T-helper 1 cell treated with Interleukin-12 subunit alpha and Interleukin-12 subunit beta and Interleukin-4 antibody, amounts not matched to agents 30 μg/mL and 1 μg/mL, for 36 hours (primary cell): Measurements from ENCODE around the gene ZNF76.
"Not testable (repeated sequence)": the region's sequence is repeated elsewhere in the genome, so short reads cannot be mapped to it uniquely, and the experiment has no call there.

ENCODE experiments used
- H3K27ac Mint-ChIP-seq: one replicate; pipeline ENCODE4 v1.8.0; 2021; ENCODE audit warnings: mild to moderate bottlenecking, mixed read lengths
- H3K27me3 Mint-ChIP-seq: one replicate; pipeline ENCODE4 v1.8.0; 2021; ENCODE audit warnings: low read depth, mixed read lengths
- H3K36me3 Mint-ChIP-seq: one replicate; pipeline ENCODE4 v1.8.0; 2021; ENCODE audit warnings: low read depth, mixed read lengths
- H3K4me1 Mint-ChIP-seq: one replicate; pipeline ENCODE4 v1.8.0; 2021; ENCODE audit warnings: low read depth, mixed read lengths
- H3K4me3 Mint-ChIP-seq: one replicate; pipeline ENCODE4 v1.8.0; 2021; ENCODE audit warnings: mild to moderate bottlenecking, moderate library complexity, mixed read lengths
- H3K9me3 Mint-ChIP-seq: one replicate; pipeline ENCODE4 v1.8.0; 2021; ENCODE audit warnings: mixed read lengths

The ZNF76 gene

DNA sequence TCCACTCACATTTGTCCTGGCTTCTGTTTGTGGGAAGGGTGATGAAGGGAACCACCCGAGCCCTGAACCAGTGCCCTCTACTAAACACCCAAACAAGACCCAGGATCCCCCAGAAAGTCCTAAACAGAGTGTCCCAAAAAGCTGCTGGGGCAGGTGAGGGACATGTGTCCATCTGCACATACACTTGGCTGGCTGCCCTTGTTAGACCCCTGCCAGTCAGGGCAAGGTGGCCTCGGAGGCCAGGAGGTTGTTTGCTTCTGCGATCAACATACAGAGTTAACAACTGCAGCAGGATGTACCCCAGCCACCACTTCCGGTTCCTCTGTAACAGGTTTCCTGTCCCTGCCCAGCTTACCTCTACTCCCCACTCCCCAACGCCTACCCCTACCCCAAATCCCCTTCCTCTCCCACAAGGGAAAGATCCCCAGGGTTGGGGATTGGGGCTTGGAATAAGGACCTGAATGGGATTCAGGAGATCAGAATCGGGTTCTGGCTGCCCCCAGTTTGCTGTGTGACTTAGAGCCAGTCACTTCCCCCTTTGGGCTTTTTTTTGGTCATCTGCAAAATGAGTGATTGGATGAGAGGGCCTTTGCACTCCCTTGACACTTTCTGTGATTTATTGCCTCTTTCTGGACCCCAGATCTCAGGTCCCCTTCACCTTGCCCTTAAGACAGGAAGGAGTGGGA lies 52.0 kb downstream of the ZNF76 start:
- Mint-ChIP-seq H3K27me3 (no peaks in the 10 kb centered on the region), H3K27ac (peak overlapping the region; percentile 96), H3K4me1 (peaks cover 70% of the 10 kb centered on the region), H3K9me3 (no peaks in the 10 kb centered on the region), H3K4me3 (peak overlapping the region; percentile 78), H3K36me3 (peaks cover 77% of the 10 kb centered on the region)

DNA sequence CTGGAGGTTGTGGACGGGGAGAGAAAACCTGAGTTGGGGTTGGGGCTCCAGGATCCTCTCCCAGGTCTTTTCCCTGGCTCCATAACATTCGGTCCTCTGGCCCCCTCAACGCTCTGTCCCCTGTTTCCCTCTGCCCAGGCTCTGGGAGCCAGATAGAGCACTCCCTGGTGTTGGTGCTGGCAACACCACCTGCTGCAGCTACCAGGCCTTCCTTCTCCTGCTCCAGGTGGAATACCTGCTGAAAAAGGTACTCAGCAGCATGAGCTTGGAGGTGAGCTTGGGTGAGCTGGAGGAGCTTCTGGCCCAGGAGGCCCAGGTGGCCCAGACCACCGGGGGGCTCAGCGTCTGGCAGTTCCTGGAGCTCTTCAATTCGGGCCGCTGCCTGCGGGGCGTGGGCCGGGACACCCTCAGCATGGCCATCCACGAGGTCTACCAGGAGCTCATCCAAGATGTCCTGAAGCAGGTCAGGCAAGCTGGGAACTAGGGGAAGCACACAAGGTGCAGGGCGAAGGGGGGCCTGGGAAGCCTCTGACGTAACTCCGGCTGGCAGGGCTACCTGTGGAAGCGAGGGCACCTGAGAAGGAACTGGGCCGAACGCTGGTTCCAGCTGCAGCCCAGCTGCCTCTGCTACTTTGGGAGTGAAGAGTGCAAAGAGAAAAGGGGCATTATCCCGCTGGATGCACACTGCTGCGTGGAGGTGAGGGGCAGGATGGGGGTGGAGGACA lies 52.7 kb downstream of the ZNF76 start:
- H3K36me3 Mint-ChIP-seq: peaks cover 75% of the 10 kb centered on the region
- H3K4me1 Mint-ChIP-seq: peaks cover 63% of the 10 kb centered on the region
- H3K27me3 Mint-ChIP-seq: no peaks in the 10 kb centered on the region
- H3K9me3 Mint-ChIP-seq: no peaks in the 10 kb centered on the region
- H3K4me3 Mint-ChIP-seq: peak overlapping the region; percentile 78
- H3K27ac Mint-ChIP-seq: peak overlapping the region; percentile 96

DNA sequence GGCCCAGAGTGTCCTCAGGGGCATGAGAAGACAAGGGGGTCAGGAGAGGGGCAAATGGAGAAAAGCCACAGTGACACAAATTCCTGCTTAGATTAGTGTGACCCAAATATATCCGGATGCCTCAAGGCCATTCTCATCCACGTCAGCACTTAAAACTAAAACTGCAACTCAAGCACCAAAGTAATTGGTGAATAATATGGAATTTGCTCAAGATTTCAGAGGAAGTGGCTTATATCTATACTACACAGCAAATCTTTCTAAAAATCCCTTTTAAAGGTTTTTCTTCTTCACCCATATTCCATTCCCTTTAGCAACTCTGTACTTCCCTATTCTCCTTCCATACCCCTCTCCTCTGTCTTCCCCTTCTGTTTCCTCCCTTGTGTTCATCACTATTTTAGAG lies 53.3 kb downstream of the ZNF76 start:
- no peaks in the 10 kb centered on the region for H3K27me3 Mint-ChIP-seq
- no peaks in the 10 kb centered on the region for H3K9me3 Mint-ChIP-seq
- H3K36me3 Mint-ChIP-seq: peaks cover 77% of the 10 kb centered on the region
- H3K27ac Mint-ChIP-seq: peak overlapping the region; percentile 96
- H3K4me3 Mint-ChIP-seq: peak overlapping the region; percentile 59
- H3K4me1 Mint-ChIP-seq: peaks cover 64% of the 10 kb centered on the region

DNA sequence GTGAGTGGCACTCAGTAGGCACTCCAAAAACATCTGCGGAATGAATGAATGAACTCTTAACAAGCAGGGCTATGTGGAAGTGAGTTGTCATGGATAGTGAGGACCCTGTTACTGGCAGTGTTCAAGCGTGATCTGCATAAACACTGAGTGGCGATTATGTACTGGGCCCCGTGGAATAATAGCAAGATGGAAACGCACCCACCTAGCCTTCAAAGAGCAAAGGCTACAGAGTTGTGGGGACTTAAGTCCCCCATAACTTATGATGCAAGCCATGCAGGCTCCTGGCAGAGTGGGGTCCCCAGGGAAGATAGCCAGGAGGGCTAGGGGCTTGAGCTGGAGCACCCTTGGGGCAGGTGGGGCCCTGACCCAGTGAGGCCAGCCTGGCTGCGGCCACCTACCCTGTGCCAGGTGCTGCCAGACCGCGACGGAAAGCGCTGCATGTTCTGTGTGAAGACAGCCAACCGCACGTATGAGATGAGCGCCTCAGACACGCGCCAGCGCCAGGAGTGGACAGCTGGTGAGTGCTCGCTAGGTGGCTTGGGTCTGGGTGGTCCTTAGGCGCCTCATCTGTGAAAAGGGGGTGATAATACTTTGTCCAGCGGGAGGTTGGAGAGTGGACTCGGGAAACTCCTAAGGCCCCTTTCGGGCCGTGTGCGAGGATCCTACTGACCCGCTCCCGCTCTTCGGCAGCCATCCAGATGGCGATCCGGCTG lies 58.1 kb downstream of the ZNF76 start:
- no peak overlapping the region for H3K27ac Mint-ChIP-seq
- H3K4me3 Mint-ChIP-seq: no peak overlapping the region

DNA sequence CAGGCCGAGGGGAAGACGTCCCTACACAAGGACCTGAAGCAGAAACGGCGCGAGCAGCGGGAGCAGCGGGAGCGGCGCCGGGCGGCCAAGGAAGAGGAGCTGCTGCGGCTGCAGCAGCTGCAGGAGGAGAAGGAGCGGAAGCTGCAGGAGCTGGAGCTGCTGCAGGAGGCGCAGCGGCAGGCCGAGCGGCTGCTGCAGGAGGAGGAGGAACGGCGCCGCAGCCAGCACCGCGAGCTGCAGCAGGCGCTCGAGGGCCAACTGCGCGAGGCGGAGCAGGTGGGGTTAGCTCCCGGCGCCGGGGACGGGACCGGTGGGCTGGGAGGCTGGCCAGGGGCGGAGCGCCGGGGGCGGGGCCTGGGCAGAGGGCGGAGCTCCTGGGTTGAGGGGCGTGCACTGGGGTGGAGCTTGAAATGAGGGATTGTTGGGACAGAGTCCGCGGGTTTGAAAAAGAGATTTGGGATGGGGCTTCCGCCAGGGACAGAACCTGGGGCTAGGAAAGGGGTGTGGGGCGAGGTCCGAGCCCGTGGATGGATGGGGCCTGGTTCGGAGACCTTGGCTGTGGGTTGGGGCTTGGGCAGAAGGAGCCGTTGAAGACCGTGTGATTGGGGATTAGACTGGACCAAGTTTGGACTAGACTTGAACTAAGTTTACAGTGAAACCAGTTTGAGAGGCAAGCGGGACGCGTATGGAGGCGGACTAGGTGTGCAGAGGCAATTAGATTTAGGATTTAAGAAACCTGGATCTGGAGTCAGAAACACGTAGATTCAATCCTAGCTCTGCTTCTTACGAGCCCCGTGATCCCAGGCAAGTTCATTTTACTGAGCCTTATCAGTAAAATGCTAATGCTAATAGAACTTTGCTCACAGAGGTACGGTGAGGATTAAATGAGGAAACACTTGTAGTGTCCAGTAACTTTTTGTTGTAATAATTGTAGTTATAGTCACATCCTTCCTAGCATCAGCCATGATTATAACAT lies 58.9 kb downstream of the ZNF76 start:
- H3K27ac Mint-ChIP-seq: peak overlapping the region; percentile 31
- peaks cover 25% of the 10 kb centered on the region for H3K4me1 Mint-ChIP-seq
- peaks cover 69% of the 10 kb centered on the region for H3K36me3 Mint-ChIP-seq
- no peaks in the 10 kb centered on the region for H3K27me3 Mint-ChIP-seq
- H3K4me3 Mint-ChIP-seq: no peak overlapping the region
- no peaks in the 10 kb centered on the region for H3K9me3 Mint-ChIP-seq

More for the DNA sequence above, 58.1 kb downstream of the ZNF76 start:
- H3K9me3 Mint-ChIP-seq: no peaks in the 10 kb centered on the region
- peaks cover 30% of the 10 kb centered on the region for H3K4me1 Mint-ChIP-seq
- no peaks in the 10 kb centered on the region for H3K27me3 Mint-ChIP-seq
- peaks cover 74% of the 10 kb centered on the region for H3K36me3 Mint-ChIP-seq

DNA sequence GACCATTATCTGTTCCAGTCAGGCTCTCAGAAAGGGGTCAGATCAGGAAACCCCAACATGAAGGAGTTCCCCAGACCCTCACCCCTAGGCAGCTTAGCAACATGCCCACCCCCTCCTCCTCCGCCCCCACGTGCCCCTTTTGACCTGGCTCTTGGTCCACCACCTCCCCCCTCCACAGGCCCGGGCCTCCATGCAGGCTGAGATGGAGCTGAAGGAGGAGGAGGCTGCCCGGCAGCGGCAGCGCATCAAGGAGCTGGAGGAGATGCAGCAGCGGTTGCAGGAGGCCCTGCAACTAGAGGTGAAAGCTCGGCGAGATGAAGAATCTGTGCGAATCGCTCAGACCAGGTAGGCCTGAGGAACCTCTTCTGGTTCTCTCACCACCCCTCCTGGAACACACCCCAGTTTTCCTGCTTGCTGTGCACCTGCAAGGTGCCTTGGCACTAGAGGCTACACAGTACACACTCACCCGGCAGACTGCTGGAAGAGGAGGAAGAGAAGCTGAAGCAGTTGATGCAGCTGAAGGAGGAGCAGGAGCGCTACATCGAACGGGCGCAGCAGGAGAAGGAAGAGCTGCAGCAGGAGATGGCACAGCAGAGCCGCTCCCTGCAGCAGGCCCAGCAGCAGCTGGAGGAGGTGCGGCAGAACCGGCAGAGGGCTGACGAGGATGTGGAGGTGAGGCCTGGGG lies 60.0 kb downstream of the ZNF76 start:
- Mint-ChIP-seq H3K4me1 (peaks cover 21% of the 10 kb centered on the region), H3K27ac (no peak overlapping the region), H3K4me3 (no peak overlapping the region), H3K27me3 (no peaks in the 10 kb centered on the region), H3K9me3 (no peaks in the 10 kb centered on the region), H3K36me3 (peaks cover 62% of the 10 kb centered on the region)

DNA sequence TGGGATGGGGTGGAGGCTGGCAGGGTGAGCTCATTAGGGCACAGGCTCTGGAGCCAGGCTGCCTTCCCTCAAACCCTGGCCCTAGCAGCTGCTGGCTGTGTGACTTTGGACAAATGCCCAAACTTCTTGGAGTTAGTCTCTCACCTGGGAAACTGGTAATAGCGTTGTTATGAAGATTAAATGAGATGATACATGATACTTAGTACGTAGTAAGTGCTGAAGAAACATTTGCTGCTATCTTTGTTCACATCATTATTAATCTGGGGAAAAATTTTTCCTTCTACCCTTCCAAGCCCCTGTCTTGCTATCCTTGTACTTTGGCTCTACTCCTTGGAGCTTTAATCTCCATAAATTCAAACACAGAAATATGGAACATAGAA lies 60.5 kb downstream of the ZNF76 start:
- H3K4me3 Mint-ChIP-seq: no peak overlapping the region
- H3K9me3 Mint-ChIP-seq: no peaks in the 10 kb centered on the region
- peaks cover 16% of the 10 kb centered on the region for H3K4me1 Mint-ChIP-seq
- H3K36me3 Mint-ChIP-seq: peaks cover 61% of the 10 kb centered on the region
- peak overlapping the region; percentile 3 for H3K27ac Mint-ChIP-seq
- no peaks in the 10 kb centered on the region for H3K27me3 Mint-ChIP-seq

DNA sequence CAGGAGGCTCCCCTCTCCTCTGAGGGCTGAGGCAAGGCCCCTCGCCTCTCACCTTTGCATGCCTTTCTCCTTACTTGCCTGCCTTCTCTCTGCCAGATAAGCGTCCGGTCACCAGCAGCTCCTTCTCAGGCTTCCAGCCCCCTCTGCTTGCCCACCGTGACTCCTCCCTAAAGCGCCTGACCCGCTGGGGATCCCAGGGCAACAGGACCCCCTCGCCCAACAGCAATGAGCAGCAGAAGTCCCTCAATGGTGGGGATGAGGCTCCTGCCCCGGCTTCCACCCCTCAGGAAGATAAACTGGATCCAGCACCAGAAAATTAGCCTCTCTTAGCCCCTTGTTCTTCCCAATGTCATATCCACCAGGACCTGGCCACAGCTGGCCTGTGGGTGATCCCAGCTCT lies 61.6 kb downstream of the ZNF76 start:
- Mint-ChIP-seq H3K4me3 (no peak overlapping the region), H3K36me3 (peaks cover 54% of the 10 kb centered on the region), H3K27me3 (no peaks in the 10 kb centered on the region), H3K9me3 (no peaks in the 10 kb centered on the region), H3K27ac (peak overlapping the region; percentile 20), H3K4me1 (peaks cover 11% of the 10 kb centered on the region)

DNA sequence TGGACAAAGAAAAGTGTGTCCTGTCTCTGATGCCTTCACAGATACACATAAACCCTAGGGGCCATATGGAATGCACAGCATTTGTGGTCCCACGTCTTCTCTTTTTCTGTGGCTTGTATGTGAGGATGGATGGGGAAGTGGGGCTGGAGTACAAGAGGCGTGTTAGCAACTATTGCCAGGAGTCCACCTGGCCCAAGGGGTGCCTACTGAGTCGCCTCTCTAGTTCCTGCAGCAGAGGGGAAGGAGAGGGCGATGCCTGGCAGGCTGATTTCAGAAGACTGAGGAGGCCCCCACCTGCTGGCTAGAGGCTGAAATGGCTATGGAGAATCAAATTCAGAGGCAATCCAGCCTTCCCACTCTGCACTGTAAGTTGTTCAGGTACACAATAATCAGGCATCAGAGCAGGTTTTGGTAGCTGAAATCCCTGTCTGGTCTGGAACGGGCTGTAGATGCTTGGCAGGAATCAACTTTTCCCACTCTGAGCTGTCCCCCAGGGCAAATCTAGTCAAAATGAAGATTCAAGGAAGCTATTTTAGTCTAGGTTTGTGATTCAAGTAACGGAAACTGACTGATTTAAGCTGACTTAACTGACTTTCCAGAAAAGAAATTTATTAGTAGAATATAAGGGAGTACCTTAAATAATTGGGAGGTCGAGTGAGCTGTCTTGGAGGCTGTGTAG lies 68.0 kb downstream of the ZNF76 start:
- Mint-ChIP-seq H3K27me3 (no peaks in the 10 kb centered on the region), H3K4me3 (no peak overlapping the region), H3K36me3 (peaks cover 26% of the 10 kb centered on the region), H3K9me3 (no peaks in the 10 kb centered on the region), H3K4me1 (peaks cover 21% of the 10 kb centered on the region), H3K27ac (peak overlapping the region; percentile 70)

DNA sequence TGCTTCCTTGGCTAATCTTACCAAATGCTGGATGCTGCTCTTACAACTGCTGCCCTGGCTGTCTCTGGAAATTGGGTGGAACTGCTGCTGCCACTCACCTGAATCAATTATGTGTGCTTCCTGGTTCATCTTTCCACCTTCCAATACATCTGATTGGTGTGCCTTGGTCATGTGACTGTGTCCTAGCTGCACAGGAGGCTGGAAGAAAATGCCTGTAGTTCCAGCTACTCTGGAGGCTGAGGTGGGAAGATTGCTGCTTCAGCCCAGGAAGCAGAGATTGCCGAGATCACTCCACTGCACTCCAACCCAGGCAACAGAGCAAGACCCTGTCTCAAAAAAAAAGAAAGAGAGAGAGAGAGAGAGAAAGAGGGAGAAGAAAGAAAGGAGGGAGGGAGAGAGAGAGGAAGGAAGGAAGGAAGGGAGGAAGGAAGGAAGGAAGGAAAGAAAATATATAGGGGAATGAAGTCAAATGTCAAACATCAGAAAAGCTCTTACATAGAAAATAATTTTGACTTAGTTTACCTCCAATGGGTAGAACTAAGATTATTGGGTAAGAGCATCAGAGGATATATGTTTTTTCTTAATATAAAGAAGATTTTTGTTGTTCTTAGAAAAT lies 68.7 kb downstream of the ZNF76 start:
- Mint-ChIP-seq H3K27me3 (no peaks in the 10 kb centered on the region), H3K4me1 (peaks cover 19% of the 10 kb centered on the region), H3K9me3 (peaks cover 4% of the 10 kb centered on the region), H3K4me3 (no peak overlapping the region), H3K36me3 (peaks cover 29% of the 10 kb centered on the region), H3K27ac (peak overlapping the region; percentile 33)

DNA sequence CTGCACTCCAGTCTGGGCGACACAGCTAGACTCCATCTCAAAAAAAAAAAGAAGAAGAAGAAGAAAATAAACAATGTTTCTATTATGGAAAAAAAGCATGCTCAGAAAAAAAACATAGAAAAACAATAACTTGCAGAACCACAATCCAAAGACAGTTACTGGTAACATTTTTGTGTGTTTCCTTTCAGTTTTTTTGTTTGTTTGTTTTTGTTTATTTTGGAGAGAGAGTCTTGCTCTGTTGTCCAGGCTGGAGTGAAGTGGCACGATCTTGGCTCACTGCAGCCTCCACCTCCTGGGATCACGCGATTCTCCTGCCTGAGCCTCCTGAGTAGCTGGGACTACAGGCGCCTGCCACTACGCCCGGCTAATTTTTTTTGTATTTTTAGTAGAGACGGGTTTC lies 69.4 kb downstream of the ZNF76 start:
- H3K36me3 Mint-ChIP-seq: peaks cover 35% of the 10 kb centered on the region
- H3K4me3 Mint-ChIP-seq, H3K27me3 Mint-ChIP-seq, H3K9me3 Mint-ChIP-seq: not testable (repeated sequence)
- H3K4me1 Mint-ChIP-seq: peaks cover 19% of the 10 kb centered on the region
- H3K27ac Mint-ChIP-seq: peak overlapping the region; percentile 62

DNA sequence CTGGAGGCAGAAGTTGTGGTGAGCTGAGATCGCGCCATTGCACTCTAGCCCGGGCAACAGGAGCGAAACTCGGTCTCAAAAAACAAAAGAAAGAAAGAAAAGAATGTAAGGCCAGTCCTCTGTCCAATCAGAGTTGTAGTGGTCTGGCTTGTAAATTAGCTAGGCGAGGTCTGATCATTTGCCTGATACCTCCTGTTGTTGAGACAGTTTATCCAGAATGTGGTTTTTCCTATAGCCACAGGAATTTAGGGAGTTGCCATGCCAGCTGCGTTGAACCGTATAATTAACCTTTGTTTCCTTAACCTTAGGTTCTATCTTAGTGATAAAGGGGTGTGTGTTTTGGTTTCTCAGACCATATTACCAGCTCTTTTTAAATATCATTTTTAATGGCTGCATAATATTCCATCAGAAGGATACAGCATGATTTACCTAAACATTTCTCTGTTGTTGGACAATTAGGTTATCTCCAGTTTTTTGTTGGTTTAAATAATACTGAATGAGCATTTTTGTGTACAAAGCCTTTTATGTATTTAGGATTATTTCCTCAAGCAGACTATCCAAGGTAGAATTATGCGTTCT lies 71.1 kb downstream of the ZNF76 start:
- H3K4me3 Mint-ChIP-seq: no peak overlapping the region

More for the DNA sequence above, 71.1 kb downstream of the ZNF76 start:
- Mint-ChIP-seq H3K27ac (no peak overlapping the region), H3K4me1 (peaks cover 20% of the 10 kb centered on the region), H3K36me3 (peaks cover 38% of the 10 kb centered on the region), H3K27me3 (peaks cover 20% of the 10 kb centered on the region), H3K9me3 (peaks cover 16% of the 10 kb centered on the region)
